GM10266 (cell line): ENCODE results near the gene PIP5KL1.

Experiments used
- DNase-seq: peaks from one replicate; pipeline ENCODE4 v3.0.0; 2012; ENCODE audit errors: extremely low spot score
- TF ChIP-seq, protein P1 (sequence below): IDR thresholded peaks from 2 replicates; pipeline ENCODE4 v1.5.1; 2012; ENCODE audit warnings: mild to moderate bottlenecking, low read depth; ENCODE audit not compliant: control insufficient read depth, insufficient read depth; ENCODE audit errors: missing control alignments

PIP5KL1 gene

GRCh38 chr9:127880143-127880542 is 50.4 kb downstream of the PIP5KL1 start:
- TF ChIP-seq, protein P1, sequence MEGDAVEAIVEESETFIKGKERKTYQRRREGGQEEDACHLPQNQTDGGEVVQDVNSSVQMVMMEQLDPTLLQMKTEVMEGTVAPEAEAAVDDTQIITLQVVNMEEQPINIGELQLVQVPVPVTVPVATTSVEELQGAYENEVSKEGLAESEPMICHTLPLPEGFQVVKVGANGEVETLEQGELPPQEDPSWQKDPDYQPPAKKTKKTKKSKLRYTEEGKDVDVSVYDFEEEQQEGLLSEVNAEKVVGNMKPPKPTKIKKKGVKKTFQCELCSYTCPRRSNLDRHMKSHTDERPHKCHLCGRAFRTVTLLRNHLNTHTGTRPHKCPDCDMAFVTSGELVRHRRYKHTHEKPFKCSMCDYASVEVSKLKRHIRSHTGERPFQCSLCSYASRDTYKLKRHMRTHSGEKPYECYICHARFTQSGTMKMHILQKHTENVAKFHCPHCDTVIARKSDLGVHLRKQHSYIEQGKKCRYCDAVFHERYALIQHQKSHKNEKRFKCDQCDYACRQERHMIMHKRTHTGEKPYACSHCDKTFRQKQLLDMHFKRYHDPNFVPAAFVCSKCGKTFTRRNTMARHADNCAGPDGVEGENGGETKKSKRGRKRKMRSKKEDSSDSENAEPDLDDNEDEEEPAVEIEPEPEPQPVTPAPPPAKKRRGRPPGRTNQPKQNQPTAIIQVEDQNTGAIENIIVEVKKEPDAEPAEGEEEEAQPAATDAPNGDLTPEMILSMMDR = no peak
- no peak for DNase-seq

DNA sequence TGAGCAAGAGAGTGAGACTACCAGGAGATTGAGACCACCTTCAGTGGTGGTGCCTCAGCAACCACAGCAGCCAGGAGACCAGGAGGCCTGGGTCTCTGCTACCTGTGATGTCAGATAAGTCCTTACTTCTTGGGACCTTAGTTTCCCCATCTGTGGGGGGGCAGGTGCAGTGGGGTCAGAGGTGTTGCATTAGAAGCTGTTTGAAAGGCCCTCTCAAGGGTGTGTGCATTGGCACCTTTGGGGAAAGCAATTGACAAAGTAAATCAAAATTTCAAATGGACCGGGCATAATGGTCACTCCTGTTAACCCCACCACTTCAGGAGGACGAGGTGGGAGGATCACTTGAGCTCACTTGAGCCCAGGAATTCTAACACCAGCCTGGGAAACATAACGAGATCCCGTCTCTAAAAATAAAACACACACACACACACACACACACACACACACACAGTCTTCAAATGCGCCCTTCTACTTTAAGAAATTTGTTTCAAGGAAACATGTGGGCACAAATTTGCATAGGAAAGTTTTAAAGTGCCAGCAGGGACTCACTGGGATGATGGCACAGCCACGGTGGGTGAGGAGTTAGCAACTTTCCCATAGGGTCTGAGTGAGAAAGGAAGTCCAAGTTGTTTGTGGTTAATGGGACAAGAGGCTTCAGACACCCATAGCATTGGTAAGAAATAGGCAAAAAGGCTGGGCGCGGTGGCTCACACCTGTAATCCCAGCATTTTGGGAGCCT is 51.8 kb downstream of the PIP5KL1 start:
- no peak for DNase-seq
- TF ChIP-seq, protein P1 = no peak

- DNase-seq = no peak
- TF ChIP-seq, protein P1 = no peak
Observed at GRCh38 chr9:127878001-127878651, 52.5 kb downstream of the PIP5KL1 start.

- no peak for DNase-seq
- TF ChIP-seq, protein P1 = no peak
Observed at GRCh38 chr9:127877566-127877998, 53.0 kb downstream of the PIP5KL1 start, which contains the start of gene AK1. AK1 (minus strand) TSS chr9:127877675; CDS start chr9:127874617, 3,058 bp downstream.

DNA sequence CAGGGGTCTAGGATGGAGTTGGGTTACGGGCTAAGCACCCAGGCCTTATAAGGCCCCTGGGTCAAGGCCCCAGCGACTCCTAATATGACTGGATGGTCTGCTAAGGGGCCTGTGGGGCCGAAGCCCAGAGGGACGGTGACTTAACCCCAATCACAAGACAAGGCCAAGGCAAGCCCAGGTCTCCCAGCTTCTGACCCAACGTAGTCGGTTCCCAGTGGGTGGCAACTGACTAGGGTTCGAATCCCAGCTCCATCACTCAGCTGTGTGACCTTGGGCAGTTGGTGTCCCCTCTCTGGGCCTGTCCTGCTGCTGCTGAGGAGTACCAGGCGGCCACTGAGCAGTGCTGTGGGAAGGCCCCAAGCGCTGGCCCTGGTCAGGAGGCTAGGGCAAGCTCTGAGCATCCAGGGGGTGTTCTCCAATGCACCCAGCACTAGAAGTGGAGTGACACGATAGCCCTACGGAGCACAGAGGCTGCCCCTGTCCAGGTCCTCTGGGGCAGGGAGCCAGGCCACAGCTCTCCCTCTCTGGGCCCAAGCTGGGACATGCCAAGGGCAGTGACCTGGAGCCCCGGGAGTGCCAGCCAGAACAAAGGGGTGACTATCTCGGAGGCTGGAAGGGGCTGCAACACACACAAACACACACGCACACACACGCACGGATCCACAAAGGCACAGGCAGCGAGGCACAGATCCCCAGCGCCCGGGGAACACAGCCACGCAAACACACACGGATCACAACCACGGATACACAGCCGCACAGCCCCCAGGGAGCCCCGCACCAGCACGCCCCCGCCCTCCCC is 53.6 kb downstream of the PIP5KL1 start:
- TF ChIP-seq, protein P1 = no peak
- DNase-seq = no peak

- DNase-seq = no peak
- TF ChIP-seq, protein P1 = no peak
Observed at GRCh38 chr9:127876026-127876763, 54.4 kb downstream of the PIP5KL1 start.
